Measurements from ENCODE around the gene PRR35.
A peak's percentile ranks its signal among the peaks of the same experiment; 100 is the strongest.

The PRR35 gene

DNA sequence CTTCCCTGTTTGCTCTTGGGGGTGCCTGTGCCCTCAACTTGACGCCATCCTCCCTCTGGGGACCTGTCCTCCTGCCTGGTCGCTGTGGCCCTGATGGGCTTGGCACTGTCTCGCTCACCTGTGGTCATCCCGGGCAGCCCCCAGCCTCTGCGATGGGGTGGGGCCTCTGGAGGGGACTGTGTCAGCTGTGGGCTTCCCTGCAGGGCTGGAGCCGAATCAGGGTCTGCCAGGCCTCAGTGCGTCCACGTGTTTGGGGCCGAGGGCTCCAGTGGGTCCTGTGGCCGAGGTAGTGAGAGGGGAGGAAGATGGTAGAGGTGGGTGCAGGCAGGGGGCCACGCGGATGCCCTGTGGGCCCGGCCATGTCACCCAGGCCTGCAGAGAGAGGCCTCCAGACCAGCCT, 17.6 kb downstream of the PRR35 start:
- H3K9me3 ChIP-seq (ENCODE audit: low read length) = no peaks in the 10 kb centered on the region
- no peak overlapping the region for H3K9ac ChIP-seq (ENCODE audit: low read length)
- peaks cover 11% of the 10 kb centered on the region for H3K36me3 ChIP-seq (ENCODE audit: insufficient read depth, low read length)
- peaks cover 5% of the 10 kb centered on the region for H3K4me1 ChIP-seq (ENCODE audit: insufficient read depth, low read length, severe bottlenecking)
- H3K4me2 ChIP-seq (ENCODE audit: low read length) = no peak overlapping the region
- H3F3A ChIP-seq (ENCODE audit: insufficient read depth, low read length) = no peaks in the 10 kb centered on the region
- no peak for TF ChIP-seq EZH2 (IDR thresholded peaks at IDR 0.05; ENCODE audit: borderline replicate concordance, low read length)
- TF ChIP-seq, protein P1, sequence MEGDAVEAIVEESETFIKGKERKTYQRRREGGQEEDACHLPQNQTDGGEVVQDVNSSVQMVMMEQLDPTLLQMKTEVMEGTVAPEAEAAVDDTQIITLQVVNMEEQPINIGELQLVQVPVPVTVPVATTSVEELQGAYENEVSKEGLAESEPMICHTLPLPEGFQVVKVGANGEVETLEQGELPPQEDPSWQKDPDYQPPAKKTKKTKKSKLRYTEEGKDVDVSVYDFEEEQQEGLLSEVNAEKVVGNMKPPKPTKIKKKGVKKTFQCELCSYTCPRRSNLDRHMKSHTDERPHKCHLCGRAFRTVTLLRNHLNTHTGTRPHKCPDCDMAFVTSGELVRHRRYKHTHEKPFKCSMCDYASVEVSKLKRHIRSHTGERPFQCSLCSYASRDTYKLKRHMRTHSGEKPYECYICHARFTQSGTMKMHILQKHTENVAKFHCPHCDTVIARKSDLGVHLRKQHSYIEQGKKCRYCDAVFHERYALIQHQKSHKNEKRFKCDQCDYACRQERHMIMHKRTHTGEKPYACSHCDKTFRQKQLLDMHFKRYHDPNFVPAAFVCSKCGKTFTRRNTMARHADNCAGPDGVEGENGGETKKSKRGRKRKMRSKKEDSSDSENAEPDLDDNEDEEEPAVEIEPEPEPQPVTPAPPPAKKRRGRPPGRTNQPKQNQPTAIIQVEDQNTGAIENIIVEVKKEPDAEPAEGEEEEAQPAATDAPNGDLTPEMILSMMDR (IDR thresholded peaks at IDR 0.05; ENCODE audit: low read length) = no peak
- H3K79me2 ChIP-seq (ENCODE audit: insufficient read depth, low read length) = no peaks in the 10 kb centered on the region
- H3K9me2 ChIP-seq (ENCODE audit: low read depth, low read length) = no peaks in the 10 kb centered on the region
- H2AFZ ChIP-seq (ENCODE audit: low read length) = no peak overlapping the region
- H3K27me3 ChIP-seq (ENCODE audit: insufficient read depth, low read length) = no peaks in the 10 kb centered on the region
- H4K20me1 ChIP-seq (ENCODE audit: insufficient read depth, low read length) = no peaks in the 10 kb centered on the region
- H3K27ac ChIP-seq (ENCODE audit: low read depth, low read length, poor library complexity, severe bottlenecking) = no peak overlapping the region
- H3K4me3 ChIP-seq (ENCODE audit: low read depth, low read length, poor library complexity, severe bottlenecking) = no peak overlapping the region

DNA sequence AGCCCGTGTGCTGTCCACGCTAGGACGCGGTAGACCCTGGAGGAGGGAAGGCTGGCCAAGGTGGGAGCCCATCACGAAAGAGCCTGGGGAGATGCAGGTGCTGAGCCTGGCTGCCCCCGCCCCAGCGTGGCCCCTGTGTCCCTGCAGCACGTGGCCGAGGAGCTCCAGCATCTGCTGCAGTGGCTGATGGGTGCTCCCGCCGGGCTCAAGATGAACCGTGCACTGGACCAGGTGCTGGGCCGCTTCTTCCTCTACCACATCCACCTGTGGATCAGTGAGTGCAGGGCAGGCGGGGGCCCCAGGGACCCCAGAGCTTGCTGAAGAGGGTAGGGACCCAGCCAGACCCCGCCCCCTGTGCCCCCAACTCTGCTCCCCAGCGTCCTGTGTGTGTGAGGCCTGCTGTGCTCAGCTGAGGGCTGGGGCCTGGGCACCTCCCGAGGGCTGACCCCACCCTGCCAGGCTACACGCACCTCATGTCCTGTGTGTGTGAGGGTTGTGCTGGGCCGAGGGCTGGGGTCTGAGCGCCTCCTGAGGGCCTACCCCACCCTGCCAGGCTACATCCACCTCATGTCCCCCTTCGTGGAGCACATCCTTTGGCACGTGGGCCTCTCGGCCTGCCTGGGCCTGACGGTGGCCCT, 18.2 kb downstream of the PRR35 start:
- no peaks in the 10 kb centered on the region for H3K9me3 ChIP-seq (ENCODE audit: low read length)
- no peaks in the 10 kb centered on the region for H4K20me1 ChIP-seq (ENCODE audit: insufficient read depth, low read length)
- H3K4me3 ChIP-seq (ENCODE audit: low read depth, low read length, poor library complexity, severe bottlenecking) = no peak overlapping the region
- H3F3A ChIP-seq (ENCODE audit: insufficient read depth, low read length) = no peaks in the 10 kb centered on the region
- no peaks in the 10 kb centered on the region for H3K79me2 ChIP-seq (ENCODE audit: insufficient read depth, low read length)
- H3K4me2 ChIP-seq (ENCODE audit: low read length) = peak overlapping the region; percentile 48; the same call in 1 of the 2 replicates
- peaks cover 13% of the 10 kb centered on the region for H3K36me3 ChIP-seq (ENCODE audit: insufficient read depth, low read length)
- H2AFZ ChIP-seq (ENCODE audit: low read length) = no peak overlapping the region
- H3K27ac ChIP-seq (ENCODE audit: low read depth, low read length, poor library complexity, severe bottlenecking) = no peak overlapping the region
- no peak for TF ChIP-seq EZH2 (IDR thresholded peaks at IDR 0.05; ENCODE audit: borderline replicate concordance, low read length)
- TF ChIP-seq, protein P1 (IDR thresholded peaks at IDR 0.05; ENCODE audit: low read length) = no peak
- H3K9me2 ChIP-seq (ENCODE audit: low read depth, low read length) = no peaks in the 10 kb centered on the region
- no peaks in the 10 kb centered on the region for H3K27me3 ChIP-seq (ENCODE audit: insufficient read depth, low read length)
- no peak overlapping the region; the same call in 1 of the 2 replicates for H3K9ac ChIP-seq (ENCODE audit: low read length)
- peaks cover 5% of the 10 kb centered on the region for H3K4me1 ChIP-seq (ENCODE audit: insufficient read depth, low read length, severe bottlenecking)

DNA sequence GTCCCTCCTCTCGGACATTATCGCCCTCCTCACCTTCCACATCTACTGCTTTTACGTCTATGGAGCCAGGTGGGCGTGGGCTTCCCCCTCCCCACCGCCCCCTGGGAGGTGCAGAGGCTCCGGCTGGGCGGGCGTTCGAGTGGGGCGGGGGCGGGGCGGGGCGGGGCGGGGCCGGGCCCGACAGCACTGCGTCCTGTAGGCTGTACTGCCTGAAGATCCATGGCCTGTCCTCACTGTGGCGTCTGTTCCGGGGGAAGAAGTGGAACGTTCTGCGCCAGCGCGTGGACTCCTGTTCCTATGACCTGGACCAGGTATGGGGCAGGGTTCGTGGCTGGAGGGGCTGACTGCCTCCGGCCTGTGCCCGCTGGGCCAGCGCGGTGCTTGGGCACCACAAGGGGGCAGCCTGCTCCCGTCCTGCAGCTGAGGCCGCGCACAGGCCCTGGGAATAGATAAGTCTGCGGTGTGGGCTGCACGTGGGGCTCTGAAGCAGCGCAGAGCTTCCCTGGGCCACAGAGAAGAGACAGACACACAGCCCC, 18.7 kb downstream of the PRR35 start:
- Histone ChIP-seq H3K79me2 (ENCODE audit: insufficient read depth, low read length) (no peaks in the 10 kb centered on the region), H3K27me3 (ENCODE audit: insufficient read depth, low read length) (no peaks in the 10 kb centered on the region), H3K9me2 (ENCODE audit: low read depth, low read length) (no peaks in the 10 kb centered on the region), H3K9me3 (ENCODE audit: low read length) (no peaks in the 10 kb centered on the region), H3K4me1 (ENCODE audit: insufficient read depth, low read length, severe bottlenecking) (peaks cover 10% of the 10 kb centered on the region), H3K9ac (ENCODE audit: low read length) (no peak overlapping the region; the same call in 1 of the 2 replicates), H3K4me2 (ENCODE audit: low read length) (peak overlapping the region; percentile 48; the same call in 1 of the 2 replicates), H3K4me3 (ENCODE audit: low read depth, low read length, poor library complexity, severe bottlenecking) (peak overlapping the region; percentile 35), H3K27ac (ENCODE audit: low read depth, low read length, poor library complexity, severe bottlenecking) (no peak overlapping the region), H2AFZ (ENCODE audit: low read length) (no peak overlapping the region), H3K36me3 (ENCODE audit: insufficient read depth, low read length) (peaks cover 13% of the 10 kb centered on the region), H4K20me1 (ENCODE audit: insufficient read depth, low read length) (no peaks in the 10 kb centered on the region), H3F3A (ENCODE audit: insufficient read depth, low read length) (no peaks in the 10 kb centered on the region)
- no peak for TF ChIP-seq EZH2 (IDR thresholded peaks at IDR 0.05; ENCODE audit: borderline replicate concordance, low read length)
- TF ChIP-seq, protein P1 (IDR thresholded peaks at IDR 0.05; ENCODE audit: low read length) = peak; percentile 92

Measured in OCI-LY1 (cell line).